ENCODE data around the gene CCDC102A. TPM values are rescaled to one million over a fixed set of nuclear protein-coding genes. Genes with fewer than 3 reads are reported as not detected.

Gene CCDC102A
- total and polyA plus RNA-seq, 10 of the 15 experiments (the other 5 are each of a cell fraction or from before 2014, with no cell fraction given): 0.03 to 5.9 (median 2.4) TPM

DNA sequence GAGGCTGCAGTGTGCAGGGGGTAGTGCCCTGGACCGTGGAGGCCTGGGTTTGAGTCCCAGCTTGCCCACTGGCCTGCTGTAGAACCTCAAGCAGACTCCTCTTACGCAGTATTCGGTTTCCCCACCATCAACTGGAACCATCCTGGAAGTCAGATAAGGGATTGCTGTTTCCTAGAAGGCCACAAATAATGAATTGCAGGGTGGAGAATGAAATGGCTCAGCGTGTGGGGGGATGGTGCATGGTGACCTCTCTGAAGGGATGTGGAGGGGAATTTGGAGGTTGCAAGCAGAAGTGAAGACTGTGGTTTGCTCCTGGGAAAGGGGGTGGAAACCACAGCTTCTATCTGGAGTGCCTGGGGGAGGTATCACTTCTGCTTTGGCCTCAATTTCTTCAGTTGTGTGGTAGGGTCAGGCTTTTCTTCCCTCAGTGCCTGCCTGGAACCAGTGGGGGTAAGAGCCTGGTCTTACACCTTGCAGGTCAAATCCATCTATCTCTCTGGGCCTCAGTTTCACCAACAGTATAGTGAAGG, 7.8 kb upstream of the CCDC102A start (continued):
- TF ChIP-seq, protein P1, sequence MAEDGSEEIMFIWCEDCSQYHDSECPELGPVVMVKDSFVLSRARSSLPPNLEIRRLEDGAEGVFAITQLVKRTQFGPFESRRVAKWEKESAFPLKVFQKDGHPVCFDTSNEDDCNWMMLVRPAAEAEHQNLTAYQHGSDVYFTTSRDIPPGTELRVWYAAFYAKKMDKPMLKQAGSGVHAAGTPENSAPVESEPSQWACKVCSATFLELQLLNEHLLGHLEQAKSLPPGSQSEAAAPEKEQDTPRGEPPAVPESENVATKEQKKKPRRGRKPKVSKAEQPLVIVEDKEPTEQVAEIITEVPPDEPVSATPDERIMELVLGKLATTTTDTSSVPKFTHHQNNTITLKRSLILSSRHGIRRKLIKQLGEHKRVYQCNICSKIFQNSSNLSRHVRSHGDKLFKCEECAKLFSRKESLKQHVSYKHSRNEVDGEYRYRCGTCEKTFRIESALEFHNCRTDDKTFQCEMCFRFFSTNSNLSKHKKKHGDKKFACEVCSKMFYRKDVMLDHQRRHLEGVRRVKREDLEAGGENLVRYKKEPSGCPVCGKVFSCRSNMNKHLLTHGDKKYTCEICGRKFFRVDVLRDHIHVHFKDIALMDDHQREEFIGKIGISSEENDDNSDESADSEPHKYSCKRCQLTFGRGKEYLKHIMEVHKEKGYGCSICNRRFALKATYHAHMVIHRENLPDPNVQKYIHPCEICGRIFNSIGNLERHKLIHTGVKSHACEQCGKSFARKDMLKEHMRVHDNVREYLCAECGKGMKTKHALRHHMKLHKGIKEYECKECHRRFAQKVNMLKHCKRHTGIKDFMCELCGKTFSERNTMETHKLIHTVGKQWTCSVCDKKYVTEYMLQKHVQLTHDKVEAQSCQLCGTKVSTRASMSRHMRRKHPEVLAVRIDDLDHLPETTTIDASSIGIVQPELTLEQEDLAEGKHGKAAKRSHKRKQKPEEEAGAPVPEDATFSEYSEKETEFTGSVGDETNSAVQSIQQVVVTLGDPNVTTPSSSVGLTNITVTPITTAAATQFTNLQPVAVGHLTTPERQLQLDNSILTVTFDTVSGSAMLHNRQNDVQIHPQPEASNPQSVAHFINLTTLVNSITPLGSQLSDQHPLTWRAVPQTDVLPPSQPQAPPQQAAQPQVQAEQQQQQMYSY (CRISPR knock-in tag; IDR thresholded peaks at IDR 0.05): no peak
- TF ChIP-seq, protein P2, sequence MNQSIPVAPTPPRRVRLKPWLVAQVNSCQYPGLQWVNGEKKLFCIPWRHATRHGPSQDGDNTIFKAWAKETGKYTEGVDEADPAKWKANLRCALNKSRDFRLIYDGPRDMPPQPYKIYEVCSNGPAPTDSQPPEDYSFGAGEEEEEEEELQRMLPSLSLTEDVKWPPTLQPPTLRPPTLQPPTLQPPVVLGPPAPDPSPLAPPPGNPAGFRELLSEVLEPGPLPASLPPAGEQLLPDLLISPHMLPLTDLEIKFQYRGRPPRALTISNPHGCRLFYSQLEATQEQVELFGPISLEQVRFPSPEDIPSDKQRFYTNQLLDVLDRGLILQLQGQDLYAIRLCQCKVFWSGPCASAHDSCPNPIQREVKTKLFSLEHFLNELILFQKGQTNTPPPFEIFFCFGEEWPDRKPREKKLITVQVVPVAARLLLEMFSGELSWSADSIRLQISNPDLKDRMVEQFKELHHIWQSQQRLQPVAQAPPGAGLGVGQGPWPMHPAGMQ (IDR thresholded peaks at IDR 0.05; ENCODE audit: borderline replicate concordance): peak; percentile 52; the same call in 1 of the 2 replicates
- TF ChIP-seq TCF12 (IDR thresholded peaks at IDR 0.05; ENCODE audit: low read depth, low read length) (peak; percentile 94), NR2C2 (IDR thresholded peaks at IDR 0.05; ENCODE audit: borderline replicate concordance, control insufficient read depth, insufficient read length, low read depth) (no peak), SMAD1 (IDR thresholded peaks at IDR 0.05; ENCODE audit: low read depth, partially characterized antibody) (peak; percentile 40), GATAD2B (conservative IDR thresholded peaks at IDR 0.05; ENCODE audit: low read depth) (peak; percentile 96), FOXK2 (IDR thresholded peaks at IDR 0.05) (no peak), DPF2 (IDR thresholded peaks at IDR 0.05) (peak; percentile 100), SP1 (IDR thresholded peaks at IDR 0.05; ENCODE audit: low read depth, low read length) (peak; percentile 93), TAF1 (IDR thresholded peaks at IDR 0.05; ENCODE audit: borderline replicate concordance, low read depth, low read length) (peak; percentile 78), SIN3A (IDR thresholded peaks at IDR 0.05; ENCODE audit: low read depth, low read length) (no peak), TCF3 (IDR thresholded peaks at IDR 0.05; ENCODE audit: borderline replicate concordance, insufficient read depth, low read depth, low read length) (peak; percentile 92), CBX5 (IDR thresholded peaks at IDR 0.05; ENCODE audit: low read depth) (no peak), JUNB (IDR thresholded peaks at IDR 0.05) (peak; percentile 77), POLR2AphosphoS2 (IDR thresholded peaks at IDR 0.05; ENCODE audit: low read depth, low read length) (no peak), CHD2 (IDR thresholded peaks at IDR 0.05; ENCODE audit: borderline replicate concordance, low read depth, low read length) (peak; percentile 96), BRCA1 (IDR thresholded peaks at IDR 0.05; ENCODE audit: low read depth, low read length) (peak; percentile 29; the same call in 1 of the 2 replicates), TBL1XR1 (IDR thresholded peaks at IDR 0.05; ENCODE audit: low read depth, low read length) (peak; percentile 100), RBBP5 (conservative IDR thresholded peaks at IDR 0.05) (no peak), LARP7 (IDR thresholded peaks at IDR 0.05) (peak; percentile 16), KAT2A (conservative IDR thresholded peaks at IDR 0.05; ENCODE audit: control insufficient read depth, low read depth, low read length) (no peak), FOS (IDR thresholded peaks at IDR 0.05; ENCODE audit: borderline replicate concordance, extremely low read depth, insufficient read length) (no peak), POU2F2 (IDR thresholded peaks at IDR 0.05; ENCODE audit: borderline replicate concordance, low read depth, low read length) (peak; percentile 96), RUNX3 (IDR thresholded peaks at IDR 0.05; ENCODE audit: low read length) (no peak), SPI1 (IDR thresholded peaks at IDR 0.05; ENCODE audit: borderline replicate concordance, insufficient read depth, low read depth, low read length) (peak; percentile 100), ATF7 (IDR thresholded peaks at IDR 0.05; ENCODE audit: low read depth) (peak; percentile 87), MYC (IDR thresholded peaks at IDR 0.05; ENCODE audit: insufficient read depth, insufficient read length, insufficient replicate concordance, low read length, severe bottlenecking) (no peak), MEF2B (IDR thresholded peaks at IDR 0.05; ENCODE audit: partially characterized antibody, poor library complexity, severe bottlenecking) (peak; percentile 92)
- TF ChIP-seq, protein P3, sequence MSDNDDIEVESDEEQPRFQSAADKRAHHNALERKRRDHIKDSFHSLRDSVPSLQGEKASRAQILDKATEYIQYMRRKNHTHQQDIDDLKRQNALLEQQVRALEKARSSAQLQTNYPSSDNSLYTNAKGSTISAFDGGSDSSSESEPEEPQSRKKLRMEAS (IDR thresholded peaks at IDR 0.05; ENCODE audit: low read depth, low read length): no peak; the same call in 1 of the 2 replicates

Data from GM12878 (cell line).